GM19043 (cell line): ENCODE data around the gene TRAF7.
"Not testable (repeated sequence)": the region's sequence is repeated elsewhere in the genome, so short reads cannot be mapped to it uniquely, and the experiment has no call there.

Experiments
- ATAC-seq: cut with Tn5 transposase; IDR thresholded peaks from one replicate; pipeline ENCODE4 v1.9.1; 2021; ENCODE audit warnings: low read depth; ENCODE audit not compliant: unreplicated experiment

The TRAF7 gene

GRCh38 chr16:2196981-2197511 is 41.5 kb downstream of the TRAF7 start:
- ATAC-seq: no peak

DNA sequence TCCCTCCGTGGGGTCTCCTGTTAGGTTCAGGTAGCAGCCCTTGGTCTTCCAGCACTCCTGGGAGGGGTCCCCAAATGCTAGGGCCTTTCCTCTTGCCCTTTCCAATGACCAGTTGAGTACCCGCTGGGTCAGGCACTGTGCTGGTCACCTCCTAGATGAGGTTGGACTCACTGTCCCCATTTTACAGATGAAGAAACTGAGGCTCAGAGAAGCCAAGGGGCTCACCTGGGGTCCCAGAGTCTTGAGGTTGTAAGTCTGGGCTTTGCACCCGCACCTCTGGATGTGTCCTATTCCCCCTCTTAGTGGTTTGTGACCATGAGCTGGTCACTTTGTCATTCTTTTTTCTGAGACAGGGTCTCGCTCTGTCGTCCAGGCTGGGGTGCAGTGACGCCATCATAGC is 42.2 kb downstream of the TRAF7 start:
- no peak for ATAC-seq

GRCh38 chr16:2198283-2198682 is 42.7 kb downstream of the TRAF7 start:
- ATAC-seq: no peak

GRCh38 chr16:2199095-2199494 is 43.5 kb downstream of the TRAF7 start:
- no peak for ATAC-seq

DNA sequence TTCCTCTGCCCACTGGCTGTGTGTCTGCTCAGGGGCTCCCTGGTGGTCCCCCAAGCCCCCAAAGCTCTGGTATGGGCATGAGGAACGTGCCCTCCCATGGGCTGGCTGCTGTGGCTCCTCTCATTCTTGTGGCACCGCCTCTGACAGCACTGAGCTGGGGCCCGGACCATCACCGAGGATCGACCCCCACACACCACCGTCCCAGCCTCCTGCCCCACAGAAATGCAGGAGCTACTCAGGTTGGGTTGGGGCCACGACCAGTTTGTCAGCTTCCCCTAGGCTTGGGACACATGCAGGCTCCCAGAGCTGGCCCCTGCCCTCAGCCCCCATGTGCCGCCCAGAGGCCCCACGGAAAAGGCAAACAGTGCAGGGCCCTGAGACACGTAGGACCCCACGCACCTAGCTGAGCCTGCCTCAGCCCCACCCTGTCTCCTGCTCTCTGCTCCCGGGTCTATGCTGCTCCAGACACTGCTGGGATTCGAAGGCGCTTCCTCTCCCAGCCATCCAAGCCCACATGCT is 44.1 kb downstream of the TRAF7 start:
- ATAC-seq: no peak

GRCh38 chr16:2200313-2200712 is 44.7 kb downstream of the TRAF7 start:
- no peak for ATAC-seq

- ATAC-seq: not testable (repeated sequence)
These were observed 47.6 kb downstream of the TRAF7 start for GRCh38 chr16:2203119-2203688.

DNA sequence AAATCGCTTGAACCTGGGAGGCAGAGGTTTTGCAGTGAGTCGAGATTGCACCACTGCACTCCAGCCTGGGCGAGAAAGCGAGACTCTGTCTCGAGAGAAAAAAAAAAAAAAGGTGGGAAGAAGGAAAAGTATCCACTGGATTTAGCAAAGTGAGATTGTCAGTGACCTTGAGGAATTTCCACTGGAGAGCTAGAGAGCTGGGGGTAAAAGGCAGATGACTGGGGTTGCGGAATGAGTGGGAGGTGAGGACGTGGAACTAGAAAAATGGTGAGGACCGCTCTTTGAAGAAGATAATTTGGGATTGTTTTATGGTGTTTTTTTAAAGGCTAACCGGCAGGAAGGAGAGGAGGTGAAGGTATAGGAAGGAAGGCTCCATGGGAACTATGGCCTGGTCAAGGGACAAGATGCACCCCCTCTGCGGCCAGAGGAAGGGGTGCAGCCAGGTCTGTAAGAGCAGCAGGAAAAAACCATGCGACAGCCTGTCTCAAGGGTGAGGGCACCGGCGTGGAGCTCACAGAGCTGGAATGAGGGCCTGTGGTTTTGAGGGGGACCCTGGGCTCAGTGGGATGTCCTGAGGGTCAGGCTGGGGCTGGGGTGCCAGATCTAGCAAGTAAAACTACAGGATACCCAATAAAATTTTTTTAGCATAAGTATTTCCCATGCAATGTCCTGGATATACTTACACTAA is 49.0 kb downstream of the TRAF7 start:
- no peak for ATAC-seq

DNA sequence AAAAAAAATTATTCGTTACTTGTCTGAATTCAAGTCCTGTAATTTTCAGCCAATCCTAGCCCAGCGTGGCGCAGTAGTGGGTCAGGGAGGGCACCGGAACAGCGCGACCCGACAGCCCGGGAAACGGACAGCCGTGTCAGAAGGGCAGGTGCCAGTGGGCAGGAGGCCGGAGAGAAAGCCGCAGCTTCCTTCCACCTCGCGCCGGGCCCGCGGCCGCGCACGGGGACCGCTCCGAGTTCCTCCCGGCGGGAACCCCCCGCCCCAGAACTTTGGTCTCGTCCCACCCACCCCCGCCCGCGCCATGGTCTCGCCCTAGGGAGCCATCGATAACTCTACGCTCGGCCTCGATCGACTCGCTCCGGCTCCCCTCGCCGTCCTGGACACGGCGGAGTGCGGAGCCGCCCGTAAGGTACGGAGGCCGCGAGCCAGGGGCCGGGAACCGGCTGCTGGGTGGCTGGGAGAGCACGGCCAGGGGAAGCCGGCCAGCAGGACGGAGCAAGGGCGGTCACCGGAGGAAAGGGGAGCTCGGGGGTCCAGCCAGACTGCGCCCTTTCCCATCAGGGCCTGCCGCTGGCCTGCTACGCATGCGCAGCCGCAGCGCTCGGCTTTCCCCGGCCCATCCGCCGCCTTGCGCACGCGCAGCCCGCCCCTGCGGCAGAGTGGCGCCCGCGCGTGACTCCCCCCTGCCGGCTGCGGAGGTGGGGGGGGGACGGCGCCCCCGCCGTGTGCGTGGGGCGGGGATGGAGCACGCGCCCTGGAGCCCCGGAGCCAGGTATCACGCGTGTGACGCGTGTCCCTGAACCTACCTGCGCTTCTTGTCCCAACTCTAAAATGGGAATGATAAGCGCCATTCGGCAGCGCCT is 49.8 kb downstream of the TRAF7 start, which contains the start of gene MLST8:
Gene MLST8, plus strand, starts transcription at position 351 of the 863 bp plus-strand sequence. CDS start 632 bp downstream, outside the sequence.
- ATAC-seq: peak; percentile 62

DNA sequence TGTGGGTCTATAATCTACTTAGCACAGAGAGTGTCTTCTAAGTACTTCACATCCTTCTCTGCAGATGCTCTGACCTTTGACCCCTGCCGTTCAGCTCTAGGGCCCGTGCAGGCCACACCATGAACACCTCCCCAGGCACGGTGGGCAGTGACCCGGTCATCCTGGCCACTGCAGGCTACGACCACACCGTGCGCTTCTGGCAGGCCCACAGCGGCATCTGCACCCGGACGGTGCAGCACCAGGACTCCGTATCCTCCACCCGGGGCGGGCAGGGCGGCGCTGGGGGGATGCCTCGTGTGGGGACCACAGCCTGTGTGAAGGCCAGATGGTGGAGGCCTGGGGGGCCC is 50.4 kb downstream of the TRAF7 start:
- ATAC-seq: no peak

DNA sequence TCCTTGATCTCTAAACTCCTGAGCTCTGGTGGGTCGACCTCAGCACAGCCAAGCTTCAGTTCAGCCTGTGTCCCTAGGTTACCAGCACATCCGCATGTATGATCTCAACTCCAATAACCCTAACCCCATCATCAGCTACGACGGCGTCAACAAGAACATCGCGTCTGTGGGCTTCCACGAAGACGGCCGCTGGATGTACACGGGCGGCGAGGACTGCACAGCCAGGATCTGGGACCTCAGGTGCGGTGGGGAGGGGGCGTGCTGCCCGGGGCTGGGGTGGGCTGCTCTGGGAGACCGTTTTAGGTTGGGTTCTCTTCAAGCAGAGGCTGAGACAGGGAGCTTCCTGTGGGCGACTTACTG is 50.8 kb downstream of the TRAF7 start:
- no peak for ATAC-seq

- no peak for ATAC-seq
These were observed 51.3 kb downstream of the TRAF7 start for GRCh38 chr16:2206780-2207433.

DNA sequence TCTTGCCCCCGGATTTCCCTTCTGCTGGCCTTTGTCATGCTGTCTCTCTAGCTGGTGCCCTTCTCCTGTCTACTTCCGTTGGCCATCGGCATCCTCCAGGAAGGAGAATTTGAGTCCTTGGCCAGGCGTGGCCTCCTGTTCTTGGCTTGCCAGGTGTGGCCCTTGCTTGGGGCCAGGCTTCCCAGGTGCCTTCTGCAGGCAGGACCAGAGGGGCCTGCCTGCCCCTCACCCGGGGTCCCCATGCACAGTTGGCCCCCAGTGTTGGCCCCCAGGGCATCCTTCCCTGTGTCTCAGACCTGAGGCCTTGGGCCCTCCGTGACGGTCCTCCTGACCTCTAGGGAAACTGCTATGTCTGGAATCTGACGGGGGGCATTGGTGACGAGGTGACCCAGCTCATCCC is 52.3 kb downstream of the TRAF7 start:
- ATAC-seq: no peak

DNA sequence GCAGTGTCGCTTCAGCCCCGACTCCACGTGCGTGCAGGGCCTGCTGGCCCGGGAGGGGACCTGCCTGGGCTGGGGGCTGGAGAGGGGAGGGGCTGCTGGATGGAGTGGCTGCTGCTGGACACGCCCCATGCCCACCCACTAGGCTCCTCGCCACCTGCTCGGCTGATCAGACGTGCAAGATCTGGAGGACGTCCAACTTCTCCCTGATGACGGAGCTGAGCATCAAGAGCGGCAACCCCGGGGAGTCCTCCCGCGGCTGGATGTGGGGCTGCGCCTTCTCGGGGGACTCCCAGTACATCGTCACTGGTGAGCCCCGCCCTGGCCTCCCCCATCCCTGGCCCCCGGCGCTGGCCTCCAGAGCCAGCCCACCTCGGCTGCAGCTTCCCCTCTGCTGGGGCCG is 52.7 kb downstream of the TRAF7 start:
- ATAC-seq: no peak

GRCh38 chr16:2208772-2209171 is 53.2 kb downstream of the TRAF7 start:
- ATAC-seq: no peak

GRCh38 chr16:2209258-2210008 is 53.9 kb downstream of the TRAF7 start:
- ATAC-seq: no peak

GRCh38 chr16:2210009-2210332 is 54.4 kb downstream of the TRAF7 start:
- ATAC-seq: no peak

DNA sequence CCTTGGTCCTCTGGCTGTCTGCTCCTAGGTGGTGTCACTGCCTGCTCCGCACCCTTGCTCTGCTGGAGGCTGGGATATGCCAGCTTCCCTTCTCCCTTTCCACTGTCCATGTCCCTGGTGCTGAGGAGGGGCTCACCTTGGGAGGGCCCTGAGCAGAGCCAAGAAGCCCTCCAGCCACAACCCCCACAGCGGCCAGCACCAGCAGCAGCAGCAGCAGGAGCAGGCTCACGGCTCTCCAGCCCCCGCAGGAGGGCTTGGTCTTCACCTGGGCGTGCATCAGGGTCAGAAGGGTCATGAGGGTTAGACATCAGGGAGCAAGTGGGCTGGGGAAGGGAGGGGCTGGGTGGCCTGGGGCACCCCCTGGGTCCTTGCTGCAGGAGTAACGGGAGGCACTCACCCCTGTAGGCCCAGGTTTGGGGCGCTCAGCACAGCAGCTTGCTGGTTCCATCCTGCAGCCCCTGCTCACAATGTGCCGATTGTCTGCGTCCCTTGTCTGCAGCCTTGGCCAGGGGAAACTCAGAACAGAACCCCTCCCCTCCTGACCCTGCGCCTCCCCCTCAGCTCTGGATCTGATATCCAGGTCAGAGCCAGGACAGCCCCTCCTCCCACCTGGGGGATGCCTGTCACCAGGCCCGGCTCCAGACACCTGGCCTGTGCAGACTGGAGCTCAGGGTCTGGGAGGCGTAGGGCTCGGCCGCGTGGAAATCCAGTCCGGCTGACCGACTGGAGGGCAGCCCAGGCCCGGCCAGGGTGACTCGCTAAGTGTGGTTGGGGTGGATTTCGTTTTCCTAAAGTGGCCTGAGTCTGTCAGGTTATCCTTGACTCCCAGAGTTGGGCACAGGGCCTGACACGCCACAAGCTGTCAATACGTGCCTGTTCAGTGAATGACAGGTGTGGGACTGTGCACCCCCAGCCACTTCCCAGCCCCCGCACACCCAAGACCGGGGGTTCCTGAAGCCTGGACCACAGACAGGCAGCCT is 55.1 kb downstream of the TRAF7 start, which contains the start of gene BRICD5:
Gene BRICD5, minus strand, starts transcription at position 478 of the 980 bp plus-strand sequence. Its CDS starts 30 bp downstream, at position 448.
- no peak for ATAC-seq

DNA sequence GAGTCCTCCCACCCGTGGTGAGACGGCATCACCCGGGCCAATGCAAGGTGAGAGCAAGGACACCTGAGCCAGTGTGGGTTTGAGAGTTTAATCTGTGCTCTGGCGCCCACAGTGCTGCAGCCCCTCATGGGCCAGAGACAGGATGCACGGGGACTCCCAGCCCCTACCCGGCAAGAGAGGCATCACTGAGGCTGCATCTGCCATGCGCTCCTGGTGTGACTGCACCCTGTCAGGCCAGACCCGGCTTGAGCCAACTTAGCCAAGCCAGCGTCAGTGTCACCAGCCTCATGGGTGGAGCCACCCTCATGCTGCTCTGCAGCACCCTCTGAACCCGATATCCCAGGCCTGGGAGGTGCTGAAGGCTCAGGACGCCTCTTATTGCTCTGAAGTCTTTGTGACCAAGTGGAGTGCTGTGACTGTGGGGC is 56.4 kb downstream of the TRAF7 start:
- no peak for ATAC-seq
